Measurements from ENCODE around the gene TOGARAM2.
"Not testable (repeated sequence)": the region's sequence is repeated elsewhere in the genome, so short reads cannot be mapped to it uniquely, and the experiment has no call there.

Gene TOGARAM2

DNA sequence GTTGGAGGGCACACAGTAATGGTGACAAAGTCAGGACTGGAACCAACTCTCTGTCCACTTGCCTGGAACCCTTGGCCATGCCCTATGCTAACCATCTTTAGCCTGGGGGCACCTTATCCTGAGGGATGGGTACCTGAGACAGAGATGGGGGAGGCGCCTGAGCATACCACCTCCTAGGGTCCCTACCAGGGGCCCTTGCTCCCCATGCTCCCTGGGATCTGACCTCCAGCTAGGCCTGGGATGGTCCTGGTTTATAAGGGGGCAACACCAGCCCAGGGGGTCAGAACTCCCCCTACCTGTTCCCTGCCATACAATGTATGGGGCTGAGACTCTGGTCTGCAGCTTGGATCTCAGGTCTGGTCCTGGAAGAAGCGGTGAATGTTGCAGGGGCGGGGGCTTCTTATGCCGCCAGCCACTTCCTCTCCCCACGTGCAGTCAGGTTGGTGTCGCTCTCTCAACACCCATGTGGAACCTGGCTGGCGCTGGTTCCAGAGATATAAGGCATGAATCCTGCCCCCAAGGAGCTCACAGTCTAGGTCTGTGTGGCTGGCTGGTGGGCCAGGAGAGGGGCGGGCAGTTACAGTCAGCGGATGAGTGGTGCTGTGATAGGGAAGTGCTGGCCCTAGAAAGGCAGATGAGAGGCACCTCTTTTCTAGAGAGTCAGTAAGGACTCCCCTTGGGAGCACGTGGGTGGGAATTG lies 3.8 kb upstream of the TOGARAM2 start:
- DNase-seq (ENCODE audit: low spot score) = no peak

DNA sequence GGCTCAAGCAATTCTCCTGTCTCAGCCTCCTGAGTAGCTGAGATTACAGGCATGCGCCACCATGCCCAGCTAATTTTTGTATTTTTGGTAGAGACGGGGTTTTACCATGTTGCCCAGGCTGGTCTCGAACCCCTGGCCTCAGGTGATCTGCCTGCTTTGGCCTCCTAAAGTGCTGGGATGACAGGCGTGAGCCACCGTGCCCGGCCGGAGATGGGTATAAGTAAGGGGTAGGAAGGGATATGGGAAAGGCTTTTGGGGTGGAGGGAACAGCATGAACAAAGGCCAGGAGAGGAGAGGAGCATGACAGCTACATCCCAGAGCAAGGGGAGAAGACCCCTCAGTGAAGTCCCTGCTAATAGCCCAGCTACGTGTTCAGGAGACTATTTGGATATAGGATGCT lies 3.1 kb upstream of the TOGARAM2 start:
- DNase-seq (ENCODE audit: low spot score) = not testable (repeated sequence)

DNA sequence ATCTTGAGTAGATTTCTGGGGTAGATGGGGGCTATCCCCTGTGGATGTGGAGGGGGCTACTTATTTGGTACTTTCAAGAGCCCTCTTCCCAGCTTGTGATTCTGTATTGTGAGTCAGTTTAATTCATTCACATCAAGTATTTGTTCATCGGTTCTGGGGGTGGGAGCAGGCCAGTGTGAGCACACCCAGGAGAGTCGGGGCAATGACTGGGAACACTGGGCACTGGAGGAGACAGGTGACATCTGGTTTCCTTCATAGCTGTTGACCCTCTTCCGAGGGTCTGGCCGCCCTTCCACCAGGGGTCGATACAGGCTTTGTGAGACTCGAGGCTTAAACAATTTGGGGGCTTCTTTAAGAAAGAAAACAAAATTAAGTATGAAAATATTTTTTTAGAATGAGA lies 2.5 kb upstream of the TOGARAM2 start:
- no peak for DNase-seq (ENCODE audit: low spot score)

DNA sequence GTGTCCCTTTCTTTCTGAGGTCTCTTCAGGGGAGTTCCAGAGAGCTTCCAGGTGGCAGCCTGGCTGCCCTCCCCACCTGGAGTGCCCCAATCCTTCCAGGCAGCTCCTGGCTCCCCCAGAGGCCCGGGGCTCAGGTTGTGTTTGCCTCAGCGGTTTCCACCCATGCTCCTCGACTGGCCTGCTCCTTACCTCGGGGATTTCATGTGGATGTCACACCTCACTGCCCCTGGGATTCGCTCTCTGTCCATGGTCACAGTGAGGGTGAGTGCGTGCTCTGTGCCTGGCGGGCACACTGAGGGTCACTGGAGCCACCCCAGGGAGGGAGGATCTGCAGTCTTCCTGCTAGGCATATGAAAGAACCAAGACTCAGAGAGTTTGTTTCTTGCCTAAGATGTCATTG lies 2.1 kb upstream of the TOGARAM2 start:
- no peak for DNase-seq (ENCODE audit: low spot score)

DNA sequence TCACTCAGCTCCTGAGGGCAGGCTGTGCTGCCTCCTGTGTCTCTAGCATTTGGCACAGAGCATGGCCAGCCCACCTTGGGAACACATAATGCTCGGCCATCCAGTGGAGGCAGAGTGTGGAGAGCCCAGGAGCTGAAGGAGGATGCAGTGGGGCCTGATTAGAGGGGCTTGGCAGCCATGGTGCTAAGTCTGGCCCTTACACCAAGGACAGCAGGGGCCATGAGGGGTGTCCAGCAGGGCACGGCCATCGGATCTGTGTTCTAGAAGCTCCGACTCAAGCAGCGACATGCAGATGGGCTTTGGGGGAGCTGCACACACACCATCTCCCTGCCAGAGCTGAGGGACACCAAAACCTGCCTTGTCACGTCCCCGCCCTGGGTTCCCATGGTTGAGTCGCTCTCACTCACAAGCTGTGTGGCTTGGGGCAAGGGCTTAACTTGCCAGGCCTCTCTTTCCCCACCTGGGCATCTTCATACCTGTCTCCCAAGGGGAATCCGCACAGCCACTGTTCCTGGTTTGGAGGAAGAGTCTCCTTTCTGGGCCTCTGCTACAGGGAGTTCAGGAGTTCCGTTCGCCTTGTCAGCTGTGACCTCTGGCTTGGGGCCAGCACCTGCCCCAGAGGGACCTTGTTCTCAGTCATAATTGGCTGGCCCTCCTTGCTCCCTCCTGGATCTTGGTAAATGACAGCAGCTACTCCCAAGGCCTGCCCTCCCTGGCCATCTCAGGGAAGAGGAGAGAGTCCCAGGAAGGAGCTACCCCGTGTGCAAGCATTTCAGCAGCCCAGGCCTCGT lies 1.3 kb upstream of the TOGARAM2 start:
- DNase-seq (ENCODE audit: low spot score) = no peak

DNA sequence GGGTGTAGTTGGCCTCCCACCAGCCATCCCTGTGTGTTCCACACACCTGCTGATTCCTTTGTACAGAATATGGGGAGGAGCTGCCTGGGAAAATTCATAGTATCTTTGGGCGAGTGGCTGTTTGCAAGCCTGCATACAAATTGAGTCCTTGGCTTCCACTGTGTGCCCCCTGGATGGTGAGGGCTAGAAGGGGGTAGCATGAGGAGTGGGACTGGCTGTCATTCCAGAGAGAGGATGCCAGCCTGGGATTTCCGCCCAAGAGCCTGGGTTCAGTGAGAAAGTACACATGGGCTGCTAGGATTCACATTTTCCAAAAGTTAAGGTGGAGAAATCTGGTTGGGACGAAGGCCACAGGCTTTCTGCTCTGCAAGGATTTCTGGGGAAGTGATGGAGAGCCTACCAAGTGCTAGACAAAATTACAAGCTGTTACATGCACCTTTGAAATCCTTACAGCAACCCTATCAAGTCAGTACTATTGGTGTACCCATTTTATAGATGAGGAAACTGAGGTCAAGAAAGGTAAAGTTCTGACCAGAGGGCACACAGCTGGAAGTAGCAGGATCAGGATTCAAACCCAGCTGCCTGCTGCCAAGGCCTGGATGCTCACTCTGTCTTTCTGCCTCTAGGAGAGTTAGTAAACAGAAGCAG lies 606 bp upstream of the TOGARAM2 start:
- no peak for DNase-seq (ENCODE audit: low spot score)

DNA sequence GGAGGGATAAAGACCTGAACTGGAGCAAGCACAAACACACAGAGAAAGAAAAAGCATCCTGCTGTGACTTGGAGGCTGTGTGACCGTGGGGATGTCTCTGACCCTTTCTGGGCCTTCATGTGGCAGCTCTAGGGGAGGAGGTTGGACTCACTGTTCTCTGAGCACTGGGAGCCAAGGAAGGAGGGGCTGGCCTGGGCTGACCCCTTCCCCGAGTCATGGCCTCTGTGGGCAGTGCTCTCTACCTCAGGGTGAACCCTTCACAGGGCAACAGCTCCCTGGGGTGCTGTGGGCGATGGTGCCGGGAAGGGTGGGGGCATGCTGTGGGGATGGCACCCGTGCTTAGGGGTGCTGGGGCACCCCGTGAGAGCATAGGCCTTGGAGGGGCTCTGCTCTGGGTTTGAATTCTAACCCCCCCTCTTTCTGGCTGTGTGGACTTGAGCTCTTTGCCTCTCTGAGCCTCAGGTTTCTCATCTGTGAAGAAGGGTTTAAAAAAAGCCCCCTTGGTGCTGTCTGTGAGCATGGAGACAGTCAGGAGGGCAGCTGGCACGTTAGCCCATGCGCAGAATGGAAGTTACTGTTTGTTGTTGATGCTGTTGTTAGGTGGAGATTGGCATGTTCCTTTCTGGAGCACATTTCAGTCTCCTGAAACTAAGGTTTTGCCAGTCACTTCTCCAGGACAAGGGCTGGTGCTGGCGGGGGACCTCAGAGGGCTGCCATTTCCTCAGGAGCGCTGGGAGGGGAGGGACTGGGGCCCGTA lies 700 bp downstream of the TOGARAM2 start:
- no peak for DNase-seq (ENCODE audit: low spot score)

DNA sequence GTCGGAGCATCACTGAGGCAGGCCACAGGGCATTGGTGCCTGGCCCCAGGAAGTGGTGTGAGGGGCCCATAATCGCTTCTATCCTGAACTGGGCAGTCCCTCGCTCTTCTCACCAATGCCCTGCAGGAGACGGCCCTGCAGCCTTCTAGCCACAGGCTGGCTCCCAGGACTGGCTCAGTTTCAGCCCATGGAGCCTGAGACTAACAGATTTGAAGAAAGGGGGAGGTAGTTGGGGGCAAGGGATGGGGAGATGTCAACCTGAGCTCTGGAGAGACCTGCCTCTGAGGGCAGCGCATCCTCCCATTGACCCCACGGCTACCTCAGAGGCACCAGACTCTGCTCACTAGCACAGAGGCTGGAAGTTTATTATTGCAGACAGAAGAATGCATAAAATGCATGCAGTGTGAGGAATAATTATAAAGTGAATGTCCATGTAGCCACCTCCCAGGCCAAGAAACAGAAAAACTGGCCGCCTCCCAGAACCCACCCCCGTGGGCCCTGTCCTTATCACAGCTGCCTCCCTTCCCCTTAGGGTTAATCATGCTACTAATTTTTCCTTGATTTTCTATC lies 1.4 kb downstream of the TOGARAM2 start:
- no peak for DNase-seq (ENCODE audit: low spot score)

DNA sequence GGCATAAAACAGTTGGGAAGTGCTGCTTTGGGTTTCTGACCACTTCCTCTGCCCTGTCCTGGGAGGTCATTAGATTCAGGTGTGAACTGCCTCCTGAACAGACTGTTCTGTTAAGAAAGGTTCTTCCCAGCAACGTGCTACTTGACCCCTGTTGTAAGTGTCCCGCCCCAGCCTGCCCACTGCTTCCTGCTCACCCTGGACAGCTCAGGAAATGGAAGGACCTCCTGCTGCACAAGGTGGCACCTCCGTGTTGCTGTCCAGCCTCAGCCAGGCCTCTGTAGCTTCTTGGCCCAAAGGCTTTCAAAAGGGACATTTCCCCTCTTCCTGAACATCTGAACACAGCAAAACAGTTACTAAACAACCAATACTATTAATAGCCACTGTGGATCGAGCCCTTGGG lies 5.3 kb downstream of the TOGARAM2 start:
- DNase-seq (ENCODE audit: low spot score) = no peak

DNA sequence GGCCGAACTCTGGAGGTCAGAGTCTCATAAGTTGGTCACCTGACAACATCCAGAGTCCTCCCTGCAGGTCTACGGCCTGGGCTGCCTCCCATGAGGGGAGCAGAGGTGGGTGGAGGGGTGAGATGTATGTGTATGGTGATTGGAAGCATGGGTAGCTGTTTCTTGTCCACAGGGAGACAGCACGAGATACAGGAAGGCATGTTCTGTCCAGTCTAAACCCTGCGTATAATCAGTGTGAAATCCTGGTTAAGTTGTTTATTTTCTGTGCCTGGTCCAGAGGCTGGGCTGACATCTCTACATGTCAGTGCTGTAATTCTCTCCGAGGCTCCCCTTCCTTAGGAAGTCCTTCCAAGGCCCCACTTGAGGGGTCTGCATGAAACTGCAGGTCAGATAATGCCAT lies 8.9 kb downstream of the TOGARAM2 start:
- no peak for DNase-seq (ENCODE audit: low spot score)

DNA sequence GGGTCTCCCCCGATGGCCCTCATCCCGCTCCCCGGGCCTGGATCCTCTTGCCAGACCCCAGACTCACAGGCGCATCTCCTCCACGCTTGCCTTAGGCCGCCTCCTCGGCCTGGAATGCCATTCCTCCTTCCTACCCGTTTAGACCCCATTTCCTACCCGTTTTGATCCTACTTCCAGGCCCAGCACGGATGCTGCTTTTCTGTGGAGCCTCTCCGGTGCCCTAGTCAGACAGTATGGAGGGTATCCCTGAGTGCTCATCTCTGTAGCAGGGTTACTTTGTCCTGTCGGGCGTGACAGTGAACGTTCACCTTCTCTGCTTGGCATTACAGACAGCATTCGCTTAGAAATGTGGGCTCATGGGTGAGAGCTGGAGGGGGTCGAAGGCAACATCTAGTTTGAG lies 9.3 kb downstream of the TOGARAM2 start:
- DNase-seq (ENCODE audit: low spot score) = no peak

DNA sequence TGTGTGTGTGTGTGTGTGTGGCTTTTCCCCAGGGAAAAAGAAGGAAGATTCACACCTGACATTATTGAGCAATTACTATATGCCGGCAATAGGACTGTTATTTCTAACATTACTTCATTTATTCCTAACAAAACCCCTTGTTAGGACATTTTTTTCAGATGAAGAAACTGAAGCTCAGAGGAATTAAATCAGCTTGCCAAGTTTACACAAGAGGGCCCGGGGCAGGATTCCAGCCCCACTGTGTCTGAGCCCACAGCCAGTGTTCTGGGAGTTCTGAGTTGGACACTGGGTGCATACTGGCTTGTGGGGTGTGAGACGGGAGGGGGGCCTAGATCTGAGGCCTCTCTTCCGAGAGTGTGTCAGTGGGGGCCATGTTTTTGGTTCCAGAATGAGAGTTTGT lies 9.9 kb downstream of the TOGARAM2 start:
- no peak for DNase-seq (ENCODE audit: low spot score)

DNA sequence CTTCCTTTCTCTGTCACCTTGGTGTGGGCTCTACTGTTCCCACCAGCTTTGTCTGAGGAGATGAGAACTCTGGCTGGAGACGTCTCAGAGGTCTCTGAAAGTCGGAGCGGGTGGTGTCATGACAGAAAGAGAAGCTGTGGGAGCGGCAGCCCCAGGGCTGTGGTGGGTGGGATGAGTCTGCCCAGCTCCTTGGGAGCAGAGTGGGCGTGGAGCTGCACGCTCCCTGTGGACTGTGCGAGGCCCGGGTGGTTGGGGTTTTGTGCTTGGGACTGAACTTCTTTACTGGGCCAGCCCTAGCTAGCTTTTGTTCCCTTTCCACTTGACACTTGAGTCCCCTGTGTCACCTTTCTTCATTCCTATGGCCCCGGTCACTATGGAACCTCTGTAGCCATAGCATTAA lies 10.4 kb downstream of the TOGARAM2 start:
- DNase-seq (ENCODE audit: low spot score) = no peak

DNA sequence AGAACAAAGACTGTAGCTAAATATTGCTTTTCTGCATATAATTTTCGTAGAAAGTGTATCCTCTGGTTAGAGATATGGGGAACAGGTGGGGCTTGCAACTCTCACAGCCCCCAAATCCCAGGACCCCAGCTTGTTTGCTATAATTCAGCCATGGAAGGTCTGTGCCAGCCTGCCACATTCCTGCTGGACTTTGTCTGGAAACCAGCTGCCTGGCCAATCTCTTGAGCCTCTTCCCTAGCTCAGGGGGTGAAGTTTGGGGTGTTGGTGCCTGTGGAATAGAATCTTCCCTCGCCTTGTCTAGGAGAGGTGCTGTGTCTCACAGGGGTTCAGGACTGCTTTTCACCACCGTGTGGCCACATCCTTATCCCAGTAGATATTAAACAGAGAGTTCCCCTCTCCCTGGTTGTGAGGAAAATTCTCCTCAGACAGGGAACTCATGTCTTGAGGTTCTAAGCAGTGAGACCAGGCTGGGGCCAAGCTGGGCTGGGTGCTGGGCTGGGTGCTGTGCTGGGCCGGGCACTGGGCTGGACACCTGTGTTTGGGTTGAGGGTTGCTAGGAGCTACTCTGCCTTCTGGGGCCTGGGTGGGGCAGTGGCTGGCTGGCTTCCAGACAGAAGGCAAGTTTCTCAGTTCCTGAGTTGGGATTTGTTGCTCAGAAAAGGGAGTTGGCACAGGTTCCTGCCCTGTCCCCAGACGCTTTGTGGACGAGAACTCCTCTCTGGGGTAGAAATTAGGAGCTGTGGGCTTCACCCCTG lies 12.3 kb downstream of the TOGARAM2 start:
- DNase-seq (ENCODE audit: low spot score) = no peak

DNA sequence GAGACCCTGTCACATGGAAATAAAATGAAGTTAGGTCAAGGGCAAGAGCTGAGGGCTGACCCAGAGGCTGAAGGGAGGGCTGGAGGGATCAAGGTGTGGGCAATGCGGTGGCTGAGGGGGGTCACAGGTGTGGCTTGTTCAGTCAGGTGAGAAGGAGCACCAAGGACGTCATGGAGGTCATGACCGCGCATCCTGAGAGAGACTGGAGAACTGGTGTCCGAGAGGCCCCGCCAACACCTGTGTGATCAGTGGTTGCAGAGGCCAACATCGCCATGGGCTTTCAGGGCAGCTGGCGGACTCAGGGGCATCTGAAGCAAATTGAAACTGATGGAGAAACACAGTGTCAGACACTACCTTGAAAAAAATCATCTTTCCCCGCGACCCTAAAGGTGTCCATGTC lies 13.0 kb downstream of the TOGARAM2 start:
- DNase-seq (ENCODE audit: low spot score) = no peak

DNA sequence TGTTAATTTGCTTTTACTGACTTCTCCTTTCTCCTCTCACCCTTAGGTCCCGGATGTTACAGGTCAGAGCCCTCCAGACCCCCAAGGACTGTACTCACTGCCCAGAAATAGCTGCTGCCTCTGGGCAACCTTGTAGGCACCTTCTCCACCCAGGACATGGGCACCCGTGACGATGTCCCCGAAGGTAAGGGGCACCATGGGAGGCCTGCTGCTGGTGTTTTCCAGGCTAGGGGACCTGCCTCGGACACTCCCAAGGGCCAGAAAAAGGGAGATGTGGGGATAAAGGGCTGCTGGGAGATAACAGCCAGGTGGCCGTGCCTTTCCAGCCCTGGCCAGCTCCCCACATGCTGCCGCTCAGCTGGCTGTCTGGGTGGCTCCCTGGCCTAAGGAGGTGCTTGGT lies 13.6 kb downstream of the TOGARAM2 start:
- DNase-seq (ENCODE audit: low spot score) = no peak

DNA sequence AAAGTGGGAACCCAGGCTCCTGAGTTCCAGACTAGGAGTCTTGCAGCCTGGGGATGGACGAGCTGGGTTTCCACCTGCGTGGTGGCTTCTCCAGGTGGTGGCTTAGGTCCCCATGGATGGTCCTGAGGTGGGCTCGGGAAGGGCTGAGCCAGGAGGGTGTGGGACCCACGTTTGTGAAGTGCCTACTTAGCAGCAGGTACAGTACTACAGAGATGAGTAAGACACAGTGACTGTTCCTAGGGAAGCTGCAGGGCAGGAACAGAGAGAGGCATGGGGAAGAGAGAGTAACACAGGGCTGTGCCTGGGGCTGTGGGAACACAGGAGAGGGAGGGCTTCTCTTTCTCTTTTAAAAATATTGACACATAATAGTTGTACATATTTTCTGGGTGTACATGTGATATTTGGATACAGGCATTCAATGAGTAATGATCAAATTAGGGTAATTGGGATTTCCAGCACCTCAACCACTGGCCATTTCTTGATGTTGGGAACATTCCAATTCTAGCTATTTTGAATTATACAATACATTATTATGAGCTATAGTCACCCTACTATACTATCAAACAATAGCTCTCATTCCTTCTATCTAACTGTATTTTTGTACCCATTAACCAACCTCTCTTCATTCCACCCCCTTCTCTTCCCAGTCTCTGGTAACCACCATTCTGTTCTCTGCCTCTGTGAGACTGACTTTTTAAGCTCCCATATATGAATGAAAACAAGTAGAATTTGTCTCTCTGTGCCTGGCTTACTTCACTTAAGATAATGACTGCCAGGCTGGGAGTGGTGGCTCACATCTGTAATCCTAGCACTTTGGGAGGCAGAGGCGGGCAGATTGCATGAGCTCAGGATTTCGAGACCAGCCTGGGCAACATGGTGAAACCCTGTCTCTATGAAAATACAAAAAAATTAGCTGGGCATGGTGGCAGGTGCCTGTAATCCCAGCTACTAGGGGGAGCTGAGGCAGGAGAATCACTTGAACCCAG lies 15.0 kb downstream of the TOGARAM2 start:
- no peak for DNase-seq (ENCODE audit: low spot score)

DNA sequence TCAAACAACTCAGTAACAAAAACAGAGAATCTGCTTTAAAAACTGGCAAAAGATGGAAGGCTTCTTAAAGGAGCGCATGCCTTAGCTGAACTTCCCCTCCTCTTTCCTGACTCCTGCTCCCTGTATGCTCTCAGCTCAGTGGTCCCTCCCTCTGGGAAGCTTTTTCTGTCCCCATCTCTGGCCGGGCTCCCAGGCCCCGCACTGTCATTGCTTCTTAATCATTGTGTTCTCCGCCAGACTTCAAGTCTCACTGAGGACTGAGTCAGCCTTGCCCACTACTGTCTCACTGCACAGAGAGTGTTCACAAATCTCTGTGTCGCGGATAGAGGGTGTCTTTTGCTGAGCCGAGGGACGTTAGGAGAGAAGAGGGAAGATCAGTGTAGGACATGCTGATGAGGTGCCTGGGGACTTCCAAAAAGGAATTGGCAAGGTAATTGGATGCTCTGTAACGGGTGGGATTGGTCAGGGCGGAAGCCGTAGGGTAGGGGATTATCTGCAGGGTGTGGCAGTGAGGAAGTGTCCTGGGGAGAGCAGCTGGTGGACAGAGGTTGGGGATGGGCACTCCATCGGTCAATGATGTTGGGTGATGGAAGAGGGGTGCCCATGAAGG lies 16.2 kb downstream of the TOGARAM2 start:
- no peak for DNase-seq (ENCODE audit: low spot score)

DNA sequence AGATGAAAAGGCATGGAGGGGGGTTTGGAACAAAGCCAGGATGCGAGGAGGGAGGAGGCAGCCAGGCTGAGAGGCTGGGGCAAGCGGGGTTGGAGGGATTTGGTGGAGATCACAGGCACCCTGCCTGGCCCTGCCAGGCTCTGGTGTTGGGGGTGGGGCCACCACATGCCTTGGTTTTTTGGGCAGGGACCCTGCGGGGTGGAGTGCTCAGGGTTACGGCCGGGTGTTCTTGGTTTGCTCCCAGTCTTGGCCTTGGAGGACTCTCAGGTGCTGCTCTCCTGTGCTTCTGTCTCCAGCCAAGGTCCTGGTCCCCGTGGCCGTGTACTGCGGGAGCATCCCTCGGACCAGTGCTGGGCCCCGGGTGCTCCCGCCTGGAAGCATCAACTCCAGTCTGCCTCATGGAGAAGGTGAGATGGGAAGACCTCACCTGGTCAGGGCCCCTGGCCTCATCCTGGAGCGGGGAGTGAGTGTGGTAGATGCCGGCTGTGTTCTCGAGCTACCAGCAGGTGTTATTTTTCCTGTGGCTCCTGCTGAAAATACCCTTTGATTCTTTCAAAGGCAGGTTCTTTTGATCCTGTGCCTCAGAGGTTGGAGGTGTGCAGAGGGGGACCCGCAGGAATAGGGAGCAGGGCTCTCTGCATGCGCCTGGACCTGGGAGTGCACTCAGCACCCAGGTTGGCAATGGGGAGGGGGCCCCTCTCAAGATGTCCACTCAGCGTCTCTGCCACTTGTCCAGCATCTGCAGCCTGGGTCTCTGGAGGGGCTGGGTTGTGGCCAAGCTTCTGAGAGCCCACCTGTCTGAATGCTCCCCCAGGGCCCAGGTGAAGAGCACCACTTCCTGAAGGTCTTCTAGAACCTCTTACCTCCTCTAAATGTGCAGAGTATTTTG lies 17.0 kb downstream of the TOGARAM2 start:
- DNase-seq (ENCODE audit: low spot score) = no peak
